ENCODE data around the gene OVAAL. TPM values are rescaled to one million over a fixed set of nuclear protein-coding genes. Genes with fewer than 3 reads are reported as not detected.

The OVAAL gene
- total and polyA plus RNA-seq, 2 donors (not counting 3 experiments of a cell fraction or from before 2014, with no cell fraction given): 0.04 TPM; not detected in 1

- DNase-seq (ENCODE audit: low read depth, low spot score) (no peak), FAIRE-seq (no peak)
- H3K9me1 ChIP-seq (replicated peaks; ENCODE audit: control insufficient read depth, extremely low read depth, insufficient read depth, low read length): no peaks in the 10 kb centered on the region
- no peak overlapping the region for H3K4me2 ChIP-seq (ENCODE audit: insufficient read depth, low read length)
- no peak overlapping the region for H3K27ac ChIP-seq (ENCODE audit: insufficient read depth, low read depth, low read length)
- no peak overlapping the region for H3K9ac ChIP-seq (replicated peaks; ENCODE audit: extremely low read depth, insufficient read depth, low read length)
- no peak overlapping the region for H3K4me3 ChIP-seq (replicated peaks in 1 of 3; ENCODE audit: insufficient read depth in 1 of 3, low read depth in 1 of 3, low read length in 3 of 3)
- no peaks in the 10 kb centered on the region for H3K36me3 ChIP-seq (ENCODE audit: control insufficient read depth in 2 of 2, extremely low read depth in 1 of 2, insufficient read depth in 2 of 2, low read length in 2 of 2)
- H3K9me3 ChIP-seq (replicated peaks; ENCODE audit: control insufficient read depth, insufficient read depth, low read length): no peaks in the 10 kb centered on the region
- no peak overlapping the region for H2AFZ ChIP-seq (ENCODE audit: low read depth, low read length)
- no TSS peak for BruUV-seq (replicated peaks)
- peaks cover 9 to 21% of the 10 kb centered on the region in 2 experiments for H3K27me3 ChIP-seq (ENCODE audit: control insufficient read depth in 2 of 2, insufficient read depth in 2 of 2, low read length in 2 of 2)
- dilution Hi-C loops (cut with MboI; ENCODE audit: extremely low pct_ligation_motif_present, low sequenced_read_pairs): no loop called here
- POLR2A ChIA-PET: no interaction called here
- CTCF ChIA-PET: interaction anchor here (1.2 to 14.3 kb wide), 4 partner anchors 9 to 342 kb away, joined by 3 to 247 read pairs (median 5); no protein-coding TSS in a partner anchor
- no peaks in the 10 kb centered on the region for H3K79me2 ChIP-seq (ENCODE audit: control insufficient read depth, insufficient read depth, low read length)
- intact Hi-C loops (cut with micrococcal nuclease): no loop called here
- no peaks in the 10 kb centered on the region for H3K4me1 ChIP-seq (ENCODE audit: control insufficient read depth, extremely low read depth, insufficient read depth, low read length)
- no peaks in the 10 kb centered on the region for H4K20me1 ChIP-seq (replicated peaks; ENCODE audit: control insufficient read depth, extremely low read depth, insufficient read depth, low read length)
- TF ChIP-seq MAX (IDR thresholded peaks at IDR 0.05; ENCODE audit: insufficient read depth, insufficient read length) (no peak), CTCF (IDR thresholded peaks at IDR 0.05; ENCODE audit: extremely low read depth in 1 of 2, insufficient read depth in 1 of 2, low read depth in 1 of 2, low read length in 2 of 2) (no peak), POLR2AphosphoS5 (IDR thresholded peaks at IDR 0.05; ENCODE audit: insufficient read depth, low read depth, low read length) (no peak), POLR2A (IDR thresholded peaks at IDR 0.05; ENCODE audit: low read depth, low read length) (no peak), JUN (IDR thresholded peaks at IDR 0.05; ENCODE audit: borderline replicate concordance, insufficient read depth, insufficient read length, low read depth) (no peak), MYC (IDR thresholded peaks at IDR 0.05; ENCODE audit: low read depth, low read length) (no peak), EZH2 (IDR thresholded peaks at IDR 0.05; ENCODE audit: borderline replicate concordance, low read depth, low read length, severe bottlenecking) (no peak), FOS (IDR thresholded peaks at IDR 0.05; ENCODE audit: borderline replicate concordance, insufficient read depth, low read length) (no peak), GATA2 (IDR thresholded peaks at IDR 0.05; ENCODE audit: insufficient read depth, insufficient read length, low read depth, low read length) (no peak)
Observed at GRCh38 chr1:180539136-180539535, 19.6 kb upstream of the OVAAL start.
